ENCODE results near the gene CHAT.

- TF ChIP-seq POLR2A (IDR thresholded peaks at IDR 0.05) (no peak), CTCF (IDR thresholded peaks at IDR 0.05) (no peak)
Measured at GRCh38 chr10:49618821-49619220, 5.0 kb downstream of the CHAT start.

Data from esophagus squamous epithelium (tissue), 4 donors.